Stimulated activated CD4-positive, alpha-beta T cell treated with anti-CD3 and anti-CD28 coated beads, Interleukin-1b, Interleukin-23, amount 100 ng/mL, for 24 hours (primary cell): ENCODE measurements around the gene OR7A17.

ENCODE experiments used
- DNase-seq, 4 experiments: peaks; one replicate each; pipeline ENCODE4 v3.0.0-alpha.2; 2020; ENCODE audit warnings: low read depth in 4 of 4, low spot score in 1 of 4

Gene OR7A17

DNA sequence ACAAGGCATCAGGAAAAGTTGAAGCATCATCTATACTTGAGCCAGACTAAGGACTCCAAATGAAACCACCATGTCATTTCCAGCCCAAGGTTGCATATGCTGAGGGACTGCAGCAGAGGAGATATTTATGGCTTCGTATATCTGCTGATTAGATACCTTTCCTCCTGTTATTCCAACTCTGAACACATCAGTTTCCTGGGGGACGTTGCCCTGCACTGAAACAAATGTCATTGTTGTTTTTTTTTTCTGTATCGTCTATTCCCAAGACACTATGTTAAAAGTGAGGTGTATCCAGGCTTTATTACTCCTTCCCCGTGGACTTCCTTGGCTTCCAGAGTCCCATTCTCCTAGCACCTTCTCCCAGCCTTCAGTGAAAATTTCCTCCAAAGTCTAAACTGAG, at the start of gene OR7A17:
TSS of gene OR7A17 (minus strand) at position 101 of the 400 bp plus-strand sequence. CDS start 4,777 bp downstream, outside the sequence.
- no peak for DNase-seq

DNA sequence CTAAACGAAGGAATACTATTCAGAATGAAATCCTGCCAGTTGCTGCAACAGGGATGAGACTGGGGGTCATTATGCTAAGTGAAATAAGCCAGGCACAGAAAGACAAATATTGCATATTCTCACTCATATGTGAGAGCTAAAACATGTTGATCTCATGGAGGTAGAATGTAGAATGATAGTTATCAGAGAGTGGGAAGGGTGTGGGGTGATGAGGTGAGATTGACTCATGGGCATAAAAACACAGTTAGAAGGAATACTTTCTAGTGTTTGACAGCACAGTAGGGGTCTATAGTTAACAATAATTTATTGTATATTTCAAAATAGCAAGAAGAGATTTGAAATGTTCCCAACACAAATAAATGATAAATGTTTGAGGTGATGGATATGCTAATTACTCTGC, 47.6 kb upstream of the OR7A17 start:
- no peak for DNase-seq

DNA sequence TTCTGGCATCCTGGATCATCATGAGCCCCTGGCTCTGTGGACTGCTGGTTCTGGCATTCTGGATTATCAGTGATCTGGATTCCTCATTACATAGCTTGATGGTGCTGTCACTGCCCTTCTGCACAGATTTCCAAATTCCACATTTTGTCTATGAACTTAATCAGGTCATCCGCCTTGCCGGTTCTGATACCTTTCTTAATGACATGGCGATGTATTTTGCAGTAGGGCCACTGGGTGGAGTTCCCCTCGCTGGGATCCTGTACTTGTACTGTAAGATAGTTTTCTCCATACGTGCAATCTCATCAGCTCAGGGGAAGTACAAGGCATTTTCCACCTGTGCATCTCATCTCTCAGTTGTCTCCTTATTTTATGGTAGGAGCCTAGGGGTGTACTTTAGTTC, 30.9 kb upstream of the OR7A17 start:
- DNase-seq = no peak

DNA sequence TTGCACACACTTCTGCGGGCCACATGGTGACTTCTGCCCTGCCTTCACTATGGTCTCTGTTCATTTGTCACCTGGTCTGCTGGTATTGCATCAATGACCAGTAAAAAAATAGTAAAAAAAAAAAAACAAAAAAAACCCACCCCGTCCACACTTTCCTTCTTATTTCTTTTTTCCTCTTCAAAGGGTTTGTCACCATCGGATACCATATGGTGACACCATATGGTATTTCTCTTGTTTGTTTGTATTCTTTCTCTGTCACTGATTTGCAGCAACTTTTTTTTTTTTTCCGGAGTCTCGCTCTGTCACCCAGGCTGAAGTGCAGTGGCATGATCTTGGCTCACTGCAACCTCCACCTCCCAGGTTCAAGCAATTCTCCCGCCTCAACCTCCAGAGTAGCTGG, 29.2 kb upstream of the OR7A17 start:
- DNase-seq = no peak

DNA sequence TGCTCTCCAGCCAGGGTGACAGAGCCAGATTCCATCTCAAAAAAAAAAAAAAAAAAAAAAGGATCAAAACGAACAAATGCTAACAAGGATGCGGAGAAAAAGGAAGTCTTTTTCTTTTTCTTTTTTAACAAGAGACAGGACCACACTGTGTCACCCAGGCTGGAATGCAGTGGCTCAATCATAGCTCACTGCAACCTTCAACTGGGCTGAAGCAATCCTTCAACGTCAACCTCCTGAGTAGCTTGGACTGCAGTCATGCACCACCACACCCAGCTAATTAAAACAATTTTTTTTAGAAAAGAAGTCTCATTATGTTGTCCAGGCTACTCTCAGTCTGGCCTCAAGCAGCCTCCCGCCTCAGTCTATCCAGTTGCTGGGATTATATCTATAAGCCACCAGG, 20.8 kb upstream of the OR7A17 start:
- no peak for DNase-seq

DNA sequence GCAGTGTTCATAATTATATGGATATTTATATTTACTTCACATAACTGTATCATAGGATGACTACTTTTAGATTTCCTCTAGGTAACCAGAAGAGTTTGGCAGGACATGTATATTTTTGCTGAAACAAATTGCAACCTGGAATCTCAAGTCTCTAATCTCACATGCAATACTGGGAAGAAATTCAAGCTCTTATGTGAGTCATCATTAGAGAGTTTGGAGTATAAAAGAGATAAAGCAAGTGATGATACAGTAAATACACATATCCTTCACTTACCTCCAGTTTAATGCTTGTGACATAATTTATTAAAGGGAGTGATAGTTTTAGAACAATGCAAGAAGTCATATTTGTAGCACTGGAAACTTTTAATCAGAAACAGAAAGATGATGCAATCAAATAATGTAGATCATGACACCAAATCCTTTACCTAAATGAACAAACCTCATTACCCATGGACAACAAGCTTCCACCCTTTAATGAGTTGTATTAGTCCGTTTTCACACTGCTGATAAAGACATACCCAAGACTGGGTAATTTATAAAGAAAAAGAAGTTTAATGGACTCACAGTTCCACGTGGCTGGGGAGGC, 15.8 kb upstream of the OR7A17 start:
- no peak for DNase-seq

DNA sequence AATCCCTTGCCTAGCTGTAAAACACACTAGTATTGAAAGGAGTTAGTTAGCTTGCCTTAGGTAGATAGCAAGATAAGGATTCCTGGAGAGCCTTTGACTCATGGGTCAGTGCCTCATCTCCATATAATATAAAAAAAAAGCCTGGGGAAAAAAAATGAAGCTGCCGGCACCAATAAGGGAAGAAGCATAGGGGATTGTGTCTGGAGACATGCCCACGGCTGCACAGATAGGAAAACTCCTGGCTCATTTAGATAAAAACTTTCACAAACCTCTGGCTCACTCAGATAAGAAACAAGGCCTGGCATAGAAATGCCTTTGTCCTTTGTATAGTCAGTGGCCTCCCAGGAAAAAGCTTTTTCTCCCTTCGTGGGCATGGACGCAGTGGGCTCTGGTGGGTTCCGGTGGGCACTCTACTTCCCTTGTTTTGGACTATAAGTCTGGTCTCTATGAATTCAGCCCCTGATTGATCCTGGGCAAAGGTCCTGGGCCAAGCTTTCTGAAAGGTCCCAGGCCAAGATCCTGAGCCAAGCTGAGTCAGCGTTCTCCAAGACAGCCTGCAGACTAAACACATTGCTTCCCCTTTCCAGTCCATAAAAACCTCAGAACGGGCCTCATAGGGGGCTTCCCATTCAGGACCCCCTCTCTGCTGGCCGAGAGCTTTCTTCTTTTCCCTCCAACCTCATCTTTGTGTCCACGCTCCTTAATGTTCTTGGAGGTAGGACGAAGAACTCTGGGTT, 4.9 kb upstream of the OR7A17 start:
- no peak for DNase-seq

DNA sequence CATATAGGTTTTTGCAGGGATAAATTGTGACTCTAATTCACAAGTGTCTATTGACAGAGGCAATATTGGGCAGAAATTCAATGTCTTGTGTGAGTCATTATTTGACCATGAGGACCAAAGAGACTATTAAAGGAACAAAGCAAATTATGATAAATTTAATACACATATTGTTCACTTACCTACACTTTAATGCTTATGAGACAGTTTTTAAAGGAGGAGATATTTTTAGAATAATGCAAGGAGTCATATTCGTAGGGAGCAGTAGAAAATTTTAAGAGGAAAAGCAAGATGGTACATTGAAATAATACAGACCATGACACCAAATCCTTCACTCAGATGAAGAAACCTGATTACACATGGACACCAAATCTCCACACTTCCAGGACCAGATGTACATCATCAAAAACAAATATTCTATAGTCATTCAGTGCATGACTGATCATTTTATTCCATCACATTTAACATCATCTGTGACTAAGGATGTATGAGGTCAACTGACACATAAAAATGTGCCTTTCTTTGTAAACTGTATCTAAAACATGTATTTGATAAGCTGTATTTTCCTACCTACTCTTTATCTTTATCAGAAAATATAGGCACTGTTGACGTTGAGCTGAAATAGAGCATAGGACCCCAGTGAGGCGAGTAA, 4.2 kb upstream of the OR7A17 start:
- no peak for DNase-seq

DNA sequence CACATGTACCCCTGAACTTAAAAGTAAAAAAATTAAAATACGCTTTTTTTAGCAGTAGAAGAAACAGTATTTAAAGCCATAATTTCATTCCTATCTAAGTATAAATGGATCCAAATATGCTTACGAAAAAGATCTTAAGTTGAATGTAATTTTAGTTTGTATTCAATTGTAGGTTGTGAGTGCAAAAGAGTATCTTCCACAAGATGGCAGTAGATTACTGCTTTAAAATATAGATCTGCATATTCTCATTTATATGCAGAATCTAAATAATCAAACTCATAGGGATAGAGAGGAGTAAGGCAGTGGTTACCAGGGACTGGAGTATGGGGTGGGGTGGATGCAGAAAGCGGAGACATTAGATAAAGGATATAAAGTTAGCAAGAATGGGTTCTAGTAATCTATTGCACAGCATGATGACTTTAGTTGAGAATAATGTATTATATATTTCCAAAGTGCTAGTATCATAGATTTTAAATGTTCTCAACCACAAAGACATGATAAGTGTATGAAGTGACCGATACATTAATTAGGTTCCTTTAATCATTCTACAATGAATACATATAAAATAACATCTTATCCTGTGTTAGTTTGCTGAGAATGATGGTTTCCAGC, 14.2 kb downstream of the OR7A17 start:
- DNase-seq = no peak

DNA sequence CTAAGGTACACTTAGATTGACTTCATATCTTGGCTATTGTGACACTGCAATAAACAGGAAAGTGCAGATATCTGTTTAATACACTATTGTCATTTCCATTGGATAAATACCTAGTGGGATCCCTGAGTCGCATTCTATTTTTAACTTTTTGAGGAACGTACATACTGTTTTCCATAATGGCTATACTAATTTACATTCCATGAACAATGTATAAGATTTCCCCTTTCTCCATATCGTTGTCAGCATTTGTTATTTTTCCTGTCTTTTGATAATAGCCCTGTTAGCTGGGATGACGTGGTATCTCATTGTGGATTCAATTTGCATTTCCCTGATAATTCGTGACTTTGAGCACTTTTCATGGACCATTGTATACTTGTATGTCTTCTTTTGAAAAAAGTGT, 17.4 kb downstream of the OR7A17 start:
- no peak for DNase-seq

DNA sequence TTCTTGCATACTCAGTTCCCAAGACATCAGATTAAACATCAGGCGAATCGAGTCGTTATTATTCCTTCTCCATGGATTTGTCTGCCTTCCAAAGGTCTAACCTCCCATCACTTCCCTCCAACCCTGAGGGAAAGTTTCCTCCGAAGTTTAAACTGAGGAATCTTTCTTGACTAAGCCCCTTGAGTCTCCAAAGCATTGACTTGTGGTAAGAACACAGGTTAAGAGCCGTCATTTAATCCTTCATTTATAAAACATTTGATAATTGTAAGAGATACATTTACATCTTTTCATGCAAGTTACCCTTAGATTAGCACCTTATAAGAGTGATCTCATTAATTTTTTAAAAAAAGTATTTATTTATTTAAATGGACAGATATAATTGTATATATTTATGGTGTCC, 37.1 kb downstream of the OR7A17 start, which contains the start of gene OR7A10:
TSS of gene OR7A10 (minus strand) at position 101 of the 400 bp plus-strand sequence. CDS start 7,045 bp downstream, outside the sequence.
- no peak for DNase-seq

DNA sequence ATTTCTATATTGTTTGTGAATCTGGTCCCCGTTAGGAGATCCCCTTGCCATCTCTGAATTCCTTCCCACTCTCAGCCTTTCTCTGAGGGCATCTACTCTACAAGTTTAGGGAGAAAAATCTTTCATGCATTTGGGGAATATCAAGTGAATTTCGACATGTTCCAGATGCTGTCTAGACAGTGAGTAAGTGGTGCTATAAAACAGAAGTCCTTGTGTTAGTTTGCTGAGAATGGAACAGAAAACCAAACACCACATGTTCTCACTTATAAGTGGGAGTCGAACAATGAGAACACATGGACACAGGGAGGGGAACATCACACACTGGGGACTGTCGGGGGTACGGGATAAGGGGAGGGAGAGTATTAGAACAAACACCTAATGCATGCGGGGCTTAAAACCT, 42.4 kb downstream of the OR7A17 start:
- no peak for DNase-seq

DNA sequence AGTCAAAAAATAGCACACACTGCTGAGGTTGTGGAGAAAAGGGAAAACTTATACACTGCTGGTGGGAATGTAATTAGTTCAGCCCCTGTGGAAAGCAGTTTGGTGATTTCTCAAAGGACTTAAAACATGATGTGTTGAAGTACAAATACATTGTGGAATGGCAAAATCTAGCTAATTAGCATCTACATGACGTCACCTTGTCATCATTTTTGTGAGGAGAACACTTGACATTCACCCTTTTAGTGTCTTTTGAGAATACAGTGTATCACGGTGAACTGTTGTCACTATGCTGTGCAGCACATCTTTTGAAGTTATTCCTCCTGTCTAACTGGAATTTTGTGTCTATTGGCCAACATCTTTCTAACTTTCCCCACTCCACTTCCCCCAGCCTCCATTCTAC, 42.8 kb downstream of the OR7A17 start:
- no peak for DNase-seq

DNA sequence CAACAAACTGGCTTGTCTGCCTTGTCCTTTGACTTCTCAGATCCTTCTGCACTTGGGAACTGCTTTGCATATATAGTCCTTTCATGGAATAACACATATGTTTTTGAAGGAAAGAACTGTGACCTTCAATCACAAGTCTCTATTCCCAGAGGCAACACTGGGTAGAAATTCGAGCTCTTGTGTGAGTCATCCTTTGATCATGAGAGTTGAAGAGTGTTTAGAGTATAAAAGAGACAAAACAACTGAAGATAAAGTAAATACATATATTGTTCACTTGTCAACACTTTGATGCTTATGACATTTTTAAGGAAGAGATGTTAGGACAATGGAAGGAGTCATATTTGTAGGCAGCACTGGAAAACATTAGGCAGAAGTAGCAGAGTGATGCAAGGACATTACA, 45.7 kb downstream of the OR7A17 start:
- DNase-seq = no peak

DNA sequence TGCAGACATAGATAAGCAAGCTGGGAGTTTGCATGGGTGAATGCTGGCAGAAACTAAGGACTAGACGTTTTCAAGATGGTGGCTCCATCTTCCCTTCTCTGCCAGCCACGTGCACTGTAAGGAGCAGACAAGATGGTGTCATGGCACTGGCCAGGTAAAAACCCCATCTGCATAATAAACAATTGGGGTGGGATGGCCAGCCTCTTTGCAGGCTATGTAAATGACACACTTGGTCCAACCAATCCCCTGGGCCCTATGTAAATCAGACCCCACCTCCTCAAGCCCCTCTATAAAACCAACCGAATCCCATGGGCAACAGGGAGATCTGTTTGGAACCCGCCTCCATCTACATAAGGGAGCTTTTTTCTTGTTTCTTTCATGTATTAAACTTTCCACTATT, 48.5 kb downstream of the OR7A17 start:
- no peak for DNase-seq

DNA sequence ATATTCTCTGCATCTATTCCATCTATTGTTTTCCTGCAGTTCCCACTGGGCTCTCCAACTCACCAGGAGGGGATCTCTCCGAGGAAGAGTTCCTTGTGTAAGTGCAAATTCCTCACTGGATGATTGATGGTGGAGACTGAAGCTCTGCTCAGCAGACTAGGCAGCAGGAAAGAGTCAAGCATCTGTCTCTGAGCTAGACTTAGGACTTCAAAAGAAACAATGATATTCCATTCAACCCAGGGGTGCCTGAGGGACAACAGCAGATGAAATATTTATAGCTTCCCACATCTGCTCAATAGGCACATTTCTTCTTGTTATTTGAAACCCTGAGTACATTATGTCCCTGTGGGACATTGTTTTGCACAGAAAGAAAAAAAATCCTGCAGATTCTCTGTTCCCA, 50.9 kb downstream of the OR7A17 start, which contains the start of the genes OR7A5 and OR7C1:
TSS of gene OR7A5 (minus strand) at position 175 of the 400 bp plus-strand sequence. CDS start 6,944 bp downstream, outside the sequence.
TSS of gene OR7C1 (minus strand) at position 175 of the 400 bp plus-strand sequence. CDS start 35,049 bp downstream, outside the sequence.
- DNase-seq = no peak

DNA sequence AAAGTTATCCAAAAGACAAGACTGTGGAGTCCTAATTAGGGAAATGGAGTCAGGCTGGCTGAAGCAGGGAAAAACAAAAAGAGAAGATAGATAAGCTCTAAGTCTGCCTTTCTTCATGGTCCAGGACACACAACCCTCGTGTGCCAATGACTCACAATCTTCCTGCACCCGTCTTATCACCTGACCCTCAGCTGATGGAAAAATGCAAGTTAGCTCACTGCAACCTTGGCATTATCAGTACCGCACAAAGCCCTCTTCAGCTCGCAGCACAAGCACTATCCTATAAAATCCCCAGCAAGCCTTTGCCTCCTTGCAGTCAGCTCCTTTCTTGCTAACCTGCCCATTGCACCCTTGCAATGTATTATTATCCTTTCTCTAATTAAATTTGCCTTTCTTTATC, 55.2 kb downstream of the OR7A17 start:
- DNase-seq = no peak
